ENCODE data around the gene PCK2.

Gene PCK2

GRCh38 chr14:24121210-24121609 lies 27.1 kb downstream of the PCK2 start:
- DNase-seq, result no peak

- no peak for DNase-seq
Observed at GRCh38 chr14:24122416-24122815, 28.3 kb downstream of the PCK2 start.

GRCh38 chr14:24122898-24123297 lies 28.8 kb downstream of the PCK2 start:
- DNase-seq, result no peak

DNA sequence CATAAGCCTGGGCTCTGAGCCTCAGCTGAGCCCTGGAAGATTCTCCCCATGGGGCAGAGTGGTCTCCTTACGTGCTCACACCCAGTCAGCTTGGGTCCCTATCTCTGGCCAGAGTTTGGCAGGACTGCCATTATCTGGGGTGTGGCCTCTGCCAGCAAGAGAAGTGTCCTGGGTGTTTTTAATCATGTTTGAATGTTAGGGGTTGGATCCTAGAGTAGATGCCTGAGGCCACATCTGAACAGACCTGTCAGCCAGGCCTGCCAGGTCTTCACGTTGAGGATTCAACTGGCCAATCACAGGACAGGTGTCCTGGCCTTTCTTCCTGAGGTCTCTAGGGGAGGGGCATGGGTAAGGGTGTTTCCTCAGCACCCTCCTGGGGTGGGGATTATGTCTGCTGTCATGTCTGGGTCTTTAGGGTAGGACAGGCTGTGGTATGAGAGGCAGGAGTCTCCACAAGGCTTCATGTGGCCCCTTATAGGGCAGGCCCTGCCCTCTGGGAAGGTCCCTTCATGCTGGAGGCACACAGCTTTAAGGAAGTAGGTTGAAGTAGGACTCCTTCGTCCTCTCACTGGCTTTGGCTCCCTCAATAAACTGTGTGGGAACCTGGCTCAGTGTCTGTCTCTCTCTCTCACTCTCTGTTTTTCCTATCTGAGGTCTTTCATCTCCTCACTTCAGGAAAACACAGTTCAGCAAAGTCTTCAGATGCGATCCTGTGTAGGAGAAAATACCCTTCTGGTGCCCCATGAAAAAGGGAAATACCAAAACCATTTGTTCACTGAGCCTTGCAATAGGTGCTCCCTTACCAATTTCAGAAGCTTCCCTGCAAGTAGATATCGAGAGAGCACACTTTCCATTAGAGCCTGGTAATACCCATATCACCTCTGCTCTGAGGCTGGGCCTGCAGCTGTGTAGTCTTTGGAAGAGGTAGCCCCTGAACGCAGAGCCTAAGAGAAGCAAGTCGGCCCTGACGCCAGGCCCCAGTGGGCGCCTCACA lies 29.6 kb downstream of the PCK2 start:
- no peak for DNase-seq

- DNase-seq, result no peak
Observed at GRCh38 chr14:24126939-24127338, 32.8 kb downstream of the PCK2 start.

- no peak for DNase-seq
Observed at GRCh38 chr14:24127673-24128072, 33.6 kb downstream of the PCK2 start.

DNA sequence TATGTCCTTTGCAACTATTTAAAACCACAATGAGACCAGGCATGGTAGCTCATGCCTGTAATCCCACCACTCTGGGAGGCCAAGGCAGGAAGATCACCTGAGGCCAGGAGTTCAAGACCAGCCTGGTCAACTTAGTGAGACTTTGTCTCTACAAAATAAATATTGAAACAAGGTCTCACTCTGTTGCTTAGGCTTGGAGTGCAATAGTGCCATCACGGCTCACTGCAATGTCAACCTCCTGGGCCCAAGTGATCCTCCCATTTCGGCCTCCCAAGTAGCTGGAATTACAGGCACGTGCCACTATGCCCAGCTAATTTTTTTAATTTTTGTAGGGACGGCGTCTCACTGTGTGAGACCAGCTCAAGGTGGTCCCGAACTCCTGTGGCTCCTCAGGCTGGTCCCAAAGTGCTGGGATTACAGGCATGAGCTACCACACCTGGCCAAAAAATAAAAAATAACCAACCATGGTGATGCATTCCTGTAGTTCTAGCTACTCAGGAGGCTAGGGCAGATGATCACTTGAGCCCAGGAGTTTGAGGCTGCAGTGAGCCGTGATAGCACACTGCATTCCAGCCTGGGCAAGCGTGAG lies 35.4 kb downstream of the PCK2 start:
- no peak for DNase-seq

DNA sequence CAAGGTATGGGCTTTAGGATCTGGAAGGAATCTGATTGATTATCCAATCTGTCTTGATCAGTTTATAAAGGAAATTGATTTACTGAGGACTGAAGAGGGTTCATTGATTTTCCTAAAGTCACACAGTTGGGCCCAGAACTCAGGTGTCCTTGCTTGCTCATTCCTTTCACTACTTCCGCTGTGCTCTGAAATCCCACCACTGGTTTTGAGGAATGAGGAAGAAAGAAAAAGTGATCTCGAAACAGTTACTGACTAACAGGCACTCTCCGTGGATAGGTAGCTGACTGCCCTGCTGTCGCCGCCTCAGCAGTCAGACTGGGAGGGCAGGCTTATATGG lies 36.2 kb downstream of the PCK2 start, which contains the start of gene FITM1:
Gene FITM1 (plus strand): TSS at position 280 of the 337 bp plus-strand sequence. CDS start 905 bp downstream, outside the sequence.
- no peak for DNase-seq

DNA sequence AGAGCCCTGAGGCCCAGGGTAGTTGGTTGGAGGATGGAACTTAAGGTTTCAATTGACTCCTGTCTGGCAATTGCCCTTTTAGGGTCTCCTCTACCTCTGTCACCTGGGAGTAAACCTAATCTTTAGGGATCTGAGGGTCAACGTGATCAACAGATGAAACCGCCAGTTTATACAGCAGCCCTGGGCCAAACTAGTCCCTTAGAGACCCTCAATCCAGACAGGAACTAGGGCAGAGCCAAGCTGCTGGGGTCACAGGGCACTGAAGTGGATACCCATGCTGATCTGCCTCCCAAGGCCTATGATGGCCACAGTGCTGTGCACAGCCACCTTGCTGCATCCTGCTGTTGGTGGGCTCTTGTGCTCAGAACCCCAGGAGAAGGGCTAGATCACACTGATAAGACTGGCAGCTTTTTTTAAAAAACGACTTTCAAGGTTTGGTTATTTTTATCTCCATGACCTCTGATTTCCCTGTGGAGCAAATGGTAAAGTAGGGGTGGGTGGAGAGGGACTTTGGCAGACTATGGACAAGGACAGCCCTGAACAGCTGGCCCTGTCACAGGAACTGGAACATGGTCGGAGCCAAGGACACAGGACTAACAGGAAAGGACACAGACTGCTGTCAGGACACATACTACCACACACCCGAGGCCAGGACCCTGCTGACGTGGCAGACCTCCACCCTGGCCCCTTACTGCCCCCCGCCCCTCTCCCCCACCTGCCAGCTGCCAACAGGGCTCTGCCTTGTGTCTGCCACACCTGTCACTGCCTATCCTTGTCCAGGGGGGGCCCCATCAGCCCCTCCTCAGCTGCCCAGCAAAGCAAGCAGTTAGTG lies 36.8 kb downstream of the PCK2 start:
- DNase-seq, result no peak

GRCh38 chr14:24131549-24131966 lies 37.4 kb downstream of the PCK2 start:
- no peak for DNase-seq

DNA sequence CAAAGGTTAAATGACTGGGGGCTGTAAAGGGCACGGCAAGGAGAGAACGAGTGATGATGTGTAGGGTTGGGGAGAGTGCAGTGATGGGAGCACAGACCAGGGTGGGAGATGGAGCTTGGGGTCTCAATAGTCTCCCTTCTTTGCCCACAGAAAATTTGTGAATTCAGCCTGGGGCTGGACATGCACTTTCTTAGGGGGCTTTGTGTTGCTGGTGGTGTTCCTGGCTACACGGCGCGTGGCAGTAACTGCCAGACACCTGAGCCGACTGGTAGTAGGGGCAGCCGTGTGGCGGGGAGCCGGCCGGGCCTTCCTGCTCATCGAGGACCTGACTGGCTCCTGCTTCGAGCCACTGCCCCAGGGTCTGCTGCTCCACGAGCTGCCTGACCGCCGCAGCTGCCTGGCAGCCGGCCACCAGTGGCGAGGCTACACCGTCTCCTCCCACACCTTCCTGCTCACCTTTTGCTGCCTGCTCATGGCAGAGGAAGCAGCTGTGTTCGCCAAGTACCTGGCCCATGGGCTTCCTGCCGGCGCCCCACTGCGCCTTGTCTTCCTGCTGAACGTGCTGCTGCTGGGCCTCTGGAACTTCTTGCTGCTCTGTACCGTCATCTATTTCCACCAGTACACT lies 38.1 kb downstream of the PCK2 start:
- peak; percentile 30 for DNase-seq

- no peak for DNase-seq
Observed at GRCh38 chr14:24132976-24133375, 38.9 kb downstream of the PCK2 start.

DNA sequence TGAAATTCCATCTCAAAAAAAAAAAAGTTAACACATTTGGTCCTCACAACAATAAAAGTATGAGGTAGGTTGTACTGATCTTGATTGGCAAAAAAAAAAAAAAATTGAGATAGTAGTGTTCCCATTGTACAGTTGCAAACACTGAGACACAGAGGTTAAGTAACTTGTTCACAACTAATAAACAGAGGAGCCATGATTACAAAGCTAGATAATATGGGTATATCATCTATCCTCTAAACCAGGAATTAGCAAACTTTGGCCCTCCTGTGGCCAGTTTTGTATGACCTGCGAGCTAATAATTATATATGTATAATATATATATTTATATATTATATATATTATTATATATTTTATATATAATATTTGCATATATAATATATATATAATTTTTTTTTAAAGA lies 39.6 kb downstream of the PCK2 start:
- no peak for DNase-seq

GRCh38 chr14:24135584-24135833 lies 41.4 kb downstream of the PCK2 start:
- no peak for DNase-seq

- peak; percentile 94 for DNase-seq
Observed at GRCh38 chr14:24135834-24136683, 41.9 kb downstream of the PCK2 start, which contains the start of gene PSME1. Gene PSME1, plus strand, starts transcription at chr14:24136194. Its CDS starts 69 bp downstream, at chr14:24136263.

DNA sequence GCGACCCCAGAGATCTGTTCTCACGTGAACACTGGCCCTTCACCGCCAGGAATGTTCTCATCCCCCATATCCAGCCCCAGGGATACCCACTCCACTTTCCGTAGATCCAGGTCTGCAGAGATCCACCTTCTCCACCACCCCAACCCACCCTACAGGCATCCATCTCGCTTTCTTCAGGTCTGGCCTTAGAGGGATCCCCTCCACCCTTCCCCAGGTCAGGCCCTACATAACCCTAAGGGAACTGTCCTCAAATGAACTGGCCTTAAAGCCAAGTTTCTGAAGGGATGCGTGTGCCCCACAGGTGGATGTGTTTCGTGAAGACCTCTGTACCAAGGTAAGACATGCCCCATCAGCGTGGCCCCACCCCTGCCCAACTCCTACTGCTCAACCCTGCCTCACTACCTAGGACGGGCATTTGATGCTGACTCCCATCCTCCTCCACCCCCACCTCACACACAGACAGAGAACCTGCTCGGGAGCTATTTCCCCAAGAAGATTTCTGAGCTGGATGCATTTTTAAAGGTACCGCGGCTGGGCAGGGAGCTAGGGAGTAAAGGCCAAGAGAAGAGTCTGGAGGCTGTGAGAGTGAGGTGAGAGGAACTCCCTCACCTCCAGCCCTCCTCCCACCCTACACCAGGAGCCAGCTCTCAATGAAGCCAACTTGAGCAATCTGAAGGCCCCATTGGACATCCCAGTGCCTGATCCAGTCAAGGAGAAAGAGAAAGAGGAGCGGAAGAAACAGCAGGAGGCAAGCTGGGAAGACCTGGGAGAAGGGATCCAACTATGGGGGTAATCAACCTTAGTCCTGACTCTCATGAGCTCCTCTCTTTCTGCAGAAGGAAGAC lies 42.8 kb downstream of the PCK2 start:
- DNase-seq, result peak; percentile 24

GRCh38 chr14:24137529-24138395 lies 43.7 kb downstream of the PCK2 start:
- DNase-seq, result no peak

- DNase-seq, result no peak
Observed at GRCh38 chr14:24138396-24139271, 44.5 kb downstream of the PCK2 start.

Data from stimulated activated CD4-positive, alpha-beta T cell treated with anti-CD3 and anti-CD28 coated beads, Interleukin-4, amount 100 ng/mL, for 1 hour (primary cell).